T47D (cell line): ENCODE data around the gene TWF2.

Source experiments
- DNase-seq, 2 experiments: peaks; one replicate each; pipeline versions ENCODE4 v3.0.0 to v3.0.0-alpha.2; 2011 to 2012; ENCODE audit warnings: low read depth in 1 of 2, low spot score in 1 of 2
- JUND ChIP-seq: IDR thresholded peaks from 2 replicates; pipeline ENCODE4 v1.6.1; 2012; ENCODE audit warnings: low read depth
- in situ Hi-C: cut with HindIII; loops from 2 replicates; pipeline ENCODE4 v1.10.0; 2016; ENCODE audit warnings: low sequenced_read_pairs, low pct_unique_long_range_greater_than_20kb

TWF2 gene

DNA sequence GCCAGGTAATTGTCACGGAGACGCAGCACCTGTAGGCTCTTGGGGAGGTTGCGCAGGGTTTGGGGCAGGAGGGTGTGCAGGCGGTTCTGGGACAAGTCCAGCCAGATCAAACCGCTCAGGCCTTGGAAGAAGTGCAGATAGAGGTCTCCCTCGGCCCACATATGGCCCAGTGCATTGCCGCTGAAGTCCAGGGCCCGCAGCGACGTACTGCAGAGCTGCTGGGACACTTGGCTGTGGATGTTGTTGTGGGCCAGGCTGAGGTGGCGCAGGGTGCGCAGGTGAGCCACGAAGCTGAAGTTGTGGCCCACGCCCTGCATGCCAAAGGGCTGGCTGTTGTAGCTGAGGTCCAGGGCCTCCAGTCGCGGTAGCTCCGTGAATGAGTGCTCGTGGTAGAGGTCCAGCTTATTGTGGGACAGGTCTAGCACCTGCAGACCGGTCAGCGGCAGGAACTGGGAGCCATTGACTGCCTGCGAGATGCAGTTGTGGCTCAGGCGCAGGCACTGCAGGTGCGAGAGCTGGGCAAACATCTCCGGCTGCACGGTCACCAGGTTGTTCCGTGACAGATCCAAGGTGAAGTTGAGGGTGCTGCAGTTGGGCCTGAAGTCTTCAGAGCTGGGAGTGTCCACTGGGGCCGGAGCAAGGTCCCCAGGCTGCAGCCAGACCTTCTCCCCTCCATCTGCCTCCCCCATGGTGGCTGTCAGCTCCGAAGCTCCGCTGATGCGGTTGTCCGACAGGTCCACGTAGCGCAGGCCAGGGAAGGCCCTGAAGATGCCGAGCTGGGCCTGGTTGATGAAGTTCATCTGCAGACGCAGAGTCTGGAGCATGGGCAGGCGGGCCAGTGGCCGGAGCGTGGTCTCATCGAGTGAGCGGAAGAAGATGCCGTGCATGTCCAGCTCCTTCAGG lies 16.4 kb downstream of the TWF2 start:
- TF ChIP-seq JUND, result no peak
- in situ Hi-C loops, result no loop called here
- no peak for DNase-seq

DNA sequence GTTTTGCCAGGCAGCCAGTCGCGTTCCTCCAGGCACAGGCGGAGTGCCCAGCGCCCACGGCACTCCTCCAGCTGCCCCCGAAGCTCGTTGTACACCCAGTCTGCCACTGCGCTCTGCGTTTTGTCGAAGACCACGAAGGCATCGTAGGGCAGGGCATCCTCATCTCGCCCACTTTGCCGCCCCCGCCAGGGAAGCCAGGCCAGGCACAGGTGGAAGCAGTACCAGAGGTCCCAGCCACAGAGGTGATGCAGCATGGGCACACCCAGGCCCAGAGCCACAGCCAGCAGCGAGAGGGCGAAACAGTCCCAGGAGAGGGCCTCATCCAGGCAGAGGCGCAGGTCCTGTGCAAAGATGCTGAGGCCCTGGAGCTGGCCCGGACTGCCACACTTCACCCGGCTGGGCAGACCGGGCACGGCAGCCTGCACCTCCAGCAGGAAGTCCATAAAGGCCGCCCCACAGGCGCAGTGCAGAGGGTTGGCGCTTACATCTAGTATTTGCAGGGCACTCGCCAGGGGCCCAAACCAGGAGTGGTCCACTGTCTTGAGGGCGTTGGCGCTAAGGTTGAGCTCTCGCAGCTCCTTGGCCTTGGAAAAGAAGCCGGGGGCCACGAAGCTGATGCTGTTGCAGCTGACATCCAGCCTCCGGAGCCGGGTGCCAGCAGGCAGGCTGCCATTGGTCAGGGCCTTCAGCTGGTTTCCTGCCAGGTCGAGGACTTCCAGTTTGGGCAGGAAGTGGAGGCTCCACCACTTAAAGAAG lies 17.2 kb downstream of the TWF2 start:
- in situ Hi-C loops, result no loop called here
- TF ChIP-seq JUND, result no peak
- no peak for DNase-seq

DNA sequence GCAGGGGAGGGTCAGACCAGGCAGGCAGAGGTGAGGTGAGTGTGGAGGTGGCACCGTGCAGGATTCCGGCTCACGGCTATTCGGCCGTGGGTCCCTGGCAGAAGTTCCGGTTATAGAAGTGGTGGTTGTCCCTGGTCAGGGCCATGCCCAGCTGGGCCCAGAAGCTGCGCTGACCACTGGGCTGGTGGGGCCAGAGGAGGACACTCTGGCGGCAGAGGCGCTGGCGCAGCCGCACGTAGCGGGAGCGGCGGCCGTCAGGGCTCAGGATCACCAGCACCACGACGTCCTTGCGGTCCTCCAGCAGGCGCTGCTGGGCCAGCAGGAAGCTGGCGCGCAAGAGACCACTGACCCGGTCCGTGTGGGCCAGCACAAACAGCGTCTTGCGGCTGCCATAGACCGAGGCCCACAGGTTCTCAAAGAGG lies 17.8 kb downstream of the TWF2 start:
- no peak for DNase-seq
- in situ Hi-C loops, result no loop called here
- TF ChIP-seq JUND, result no peak

DNA sequence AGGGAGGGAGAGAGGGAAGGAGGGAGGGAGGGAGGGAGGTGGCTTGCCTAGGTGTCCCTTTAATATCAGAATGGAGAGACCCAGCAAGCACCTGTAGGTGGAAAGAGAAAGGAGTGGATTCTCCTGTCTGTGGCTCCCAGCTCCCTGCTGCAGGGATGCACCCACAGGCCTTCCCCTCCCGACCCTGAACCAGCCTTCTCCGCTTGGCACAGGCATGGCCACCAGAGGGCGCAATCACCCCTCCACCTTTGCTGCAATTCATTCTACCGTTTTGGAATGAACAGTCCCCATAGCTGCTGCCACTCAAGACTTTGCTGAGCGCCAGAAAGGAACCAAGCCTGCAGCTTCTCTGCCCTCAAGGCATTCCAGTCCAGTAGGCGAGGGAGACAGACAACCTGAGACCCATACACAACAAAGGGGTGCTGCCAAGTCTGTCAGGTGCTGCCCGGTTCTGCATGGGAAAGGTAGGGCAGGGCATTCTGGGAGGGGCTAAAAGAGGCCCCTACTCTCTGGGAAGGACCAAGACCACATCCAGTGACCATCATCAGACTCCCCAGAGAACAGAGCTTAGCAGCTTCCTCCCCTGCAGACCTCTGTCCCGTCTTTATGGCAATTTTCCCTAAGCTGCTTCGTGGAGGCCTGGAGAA lies 18.5 kb downstream of the TWF2 start:
- in situ Hi-C loops, result no loop called here
- no peak for TF ChIP-seq JUND
- DNase-seq, result peak; percentile 72 to 84

DNA sequence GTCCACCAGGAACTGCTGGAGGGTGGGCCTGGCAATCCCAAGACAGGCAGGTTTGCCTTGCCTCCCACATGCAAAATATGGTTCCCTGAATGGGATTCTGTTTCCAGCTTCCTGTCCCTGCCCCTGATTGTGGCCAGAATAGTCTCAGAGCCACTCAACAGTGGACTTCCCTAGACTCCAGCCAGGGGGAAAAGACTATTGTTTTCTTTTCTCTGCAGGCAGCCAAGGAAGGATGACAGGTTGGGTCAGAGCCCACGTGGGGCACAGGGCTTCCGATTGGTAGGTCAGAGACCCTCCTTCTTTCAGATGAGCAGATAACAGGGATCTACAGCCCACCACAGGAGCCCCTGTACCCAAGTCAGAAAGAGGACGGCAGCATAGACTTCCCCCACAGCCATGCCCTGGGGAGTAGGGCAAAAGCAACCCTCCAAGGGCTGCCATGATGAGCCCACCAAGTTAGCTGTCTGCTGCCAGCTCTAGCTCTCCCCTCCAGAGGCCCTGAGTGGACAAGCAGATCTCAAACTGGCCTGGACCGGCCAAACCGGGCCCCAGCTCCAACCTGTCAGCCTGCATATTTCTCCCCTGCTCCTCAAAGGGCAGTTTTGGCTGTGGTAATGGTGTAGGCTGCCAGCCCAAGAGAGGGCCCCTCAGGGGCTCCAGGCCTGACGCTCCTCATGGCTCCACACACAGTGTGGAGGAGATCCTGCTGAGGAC lies 19.9 kb downstream of the TWF2 start:
- in situ Hi-C loops, result no loop called here
- TF ChIP-seq JUND, result peak; percentile 57; the same call in 1 of the 2 replicates

DNA sequence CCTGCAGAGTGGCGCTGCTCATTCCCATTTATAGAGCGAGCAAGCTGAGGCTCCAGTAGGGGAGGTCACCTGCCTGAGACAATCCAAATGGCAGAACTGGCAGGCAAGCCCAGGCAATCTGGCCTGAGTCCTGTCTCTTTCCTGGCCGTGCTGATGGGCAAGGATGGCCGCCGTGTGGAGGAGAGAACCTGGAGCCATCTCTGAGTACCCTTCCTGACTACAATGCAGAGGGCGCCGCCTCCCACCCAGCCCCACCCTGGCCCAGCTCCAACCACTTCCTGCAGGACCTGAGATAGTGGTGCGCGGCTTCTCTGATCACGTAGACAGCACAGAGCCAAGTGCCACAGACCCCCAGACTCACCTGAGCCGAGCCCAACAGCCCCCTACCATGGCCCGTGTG lies 20.5 kb downstream of the TWF2 start:
- no peak for TF ChIP-seq JUND
- DNase-seq, result no peak
- in situ Hi-C loops, result no loop called here

More for the DNA sequence above, 19.9 kb downstream of the TWF2 start:
- DNase-seq, result peak; percentile 55 to 93

DNA sequence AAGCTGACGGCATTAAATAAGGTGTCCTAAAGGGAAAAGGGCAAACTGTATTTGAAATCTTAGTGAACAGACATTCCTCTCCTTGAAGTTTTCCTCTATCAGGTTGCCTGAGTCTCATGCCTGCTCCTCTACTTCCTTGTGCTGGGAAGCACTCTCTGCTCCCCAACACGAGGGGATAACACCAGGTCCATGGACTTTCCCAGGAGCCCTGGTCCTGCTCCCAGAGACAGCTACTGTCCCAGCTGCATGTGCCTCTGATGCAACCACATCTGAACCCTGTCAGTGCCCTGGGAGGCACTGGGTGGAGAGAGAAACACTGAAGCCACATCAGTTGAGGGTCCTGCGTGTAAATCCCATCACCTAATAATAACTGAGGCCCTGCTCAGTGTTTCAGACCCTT lies 20.9 kb downstream of the TWF2 start:
- DNase-seq, result no peak
- no peak for TF ChIP-seq JUND
- in situ Hi-C loops, result no loop called here

DNA sequence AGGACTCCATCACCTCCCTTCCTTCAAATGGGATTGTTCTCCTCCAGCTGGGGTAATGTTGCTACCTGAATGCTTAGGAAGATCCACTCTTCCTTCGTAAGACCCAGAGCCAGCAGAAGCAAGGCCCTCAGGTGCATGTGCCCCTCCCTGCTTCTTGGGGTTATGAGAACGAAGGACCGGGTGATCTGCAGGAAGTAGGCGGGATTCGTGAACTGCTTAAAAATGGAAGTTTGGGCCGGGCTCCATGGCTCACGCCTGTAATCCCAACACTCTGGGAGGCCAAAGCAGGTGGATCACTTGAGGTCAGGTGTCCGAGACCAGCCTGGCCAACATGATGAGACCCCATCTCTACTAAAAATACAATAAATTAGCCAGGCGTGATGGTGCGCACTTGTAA lies 21.6 kb downstream of the TWF2 start:
- no peak for TF ChIP-seq JUND
- in situ Hi-C loops, result no loop called here
- DNase-seq, result no peak

DNA sequence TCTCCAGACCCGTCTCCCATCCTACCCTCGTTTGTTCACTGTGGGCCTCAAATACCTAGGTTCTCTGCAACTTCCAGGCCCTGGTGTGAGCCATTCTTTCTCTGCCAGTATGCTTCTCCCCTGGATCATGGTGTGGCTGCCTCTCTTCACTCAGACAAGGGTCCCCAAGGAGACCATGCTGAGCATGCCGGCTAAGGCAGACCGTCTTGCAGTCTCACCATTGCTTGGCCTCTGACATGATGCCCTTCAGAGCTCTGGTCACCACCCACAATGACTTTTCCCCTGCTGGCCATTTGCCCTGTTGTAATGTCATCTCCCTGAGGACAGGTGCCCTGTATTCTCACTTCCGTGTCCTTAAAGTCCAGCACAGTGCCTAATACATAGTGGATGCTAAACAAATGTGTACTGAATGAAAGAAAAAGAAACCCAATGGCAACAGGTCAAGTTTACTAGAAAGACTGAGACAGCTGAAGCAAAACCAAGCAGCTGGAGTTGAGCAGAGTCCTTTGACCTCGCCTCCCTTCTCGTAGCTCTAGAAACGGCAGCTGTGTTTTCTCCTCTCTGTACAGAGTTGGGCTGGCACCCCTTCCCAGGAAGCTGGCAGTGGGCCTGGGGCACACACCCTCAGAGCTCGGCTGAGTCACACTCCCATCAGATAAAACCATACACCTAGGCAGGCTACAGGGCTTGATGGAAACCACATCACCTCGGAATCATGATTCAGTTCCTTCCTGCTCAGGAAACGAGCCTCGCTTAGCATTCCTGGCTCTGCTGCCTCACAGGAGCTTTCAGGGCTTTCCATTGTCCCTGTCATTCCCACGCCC lies 22.2 kb downstream of the TWF2 start:
- in situ Hi-C loops, result no loop called here
- DNase-seq, result peak; percentile 64 to 86

DNA sequence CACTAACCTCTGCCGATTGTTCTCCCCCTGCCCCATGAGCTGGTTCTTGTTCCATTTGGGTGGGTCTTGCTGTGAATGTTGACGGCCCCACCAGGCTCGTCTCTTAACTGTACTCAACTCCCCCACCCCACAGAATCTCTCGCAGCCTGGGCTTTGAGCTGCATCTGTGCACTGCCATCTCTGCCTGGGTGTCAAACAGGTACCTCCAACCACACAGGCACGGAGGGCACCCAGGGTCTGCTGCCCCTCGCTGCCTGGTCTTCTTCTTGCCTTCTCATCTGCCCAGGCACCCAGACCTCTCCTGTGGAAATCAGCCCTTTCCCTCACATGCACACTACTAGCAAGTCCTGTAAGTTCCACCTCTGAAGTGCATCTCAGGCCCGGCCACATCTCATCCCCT lies 23.6 kb downstream of the TWF2 start:
- no peak for DNase-seq
- TF ChIP-seq JUND, result no peak
- in situ Hi-C loops, result no loop called here

More for the DNA sequence above, 22.2 kb downstream of the TWF2 start:
- TF ChIP-seq JUND, result peak; percentile 38; the same call in 1 of the 2 replicates

DNA sequence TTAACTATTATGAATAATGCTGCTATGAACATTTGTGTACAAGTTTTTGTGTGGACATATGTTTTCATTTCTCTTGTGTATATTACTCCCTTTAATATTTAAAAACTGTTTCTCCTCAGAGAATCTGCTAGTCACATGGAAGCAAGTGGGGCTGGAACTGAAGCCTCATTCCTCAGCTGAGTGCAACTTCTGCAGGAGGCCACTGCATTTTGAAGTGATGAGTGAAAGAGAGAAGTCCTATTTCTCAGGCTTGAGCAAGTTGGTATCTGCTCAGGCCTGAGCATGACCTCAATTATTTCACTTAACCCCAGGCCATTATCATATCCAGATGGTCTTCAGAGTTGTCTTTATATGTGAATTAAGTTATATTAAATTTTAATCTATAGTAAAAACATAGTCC lies 25.1 kb downstream of the TWF2 start:
- DNase-seq, result no peak
- in situ Hi-C loops, result no loop called here
- no peak for TF ChIP-seq JUND
